Testis (tissue), 3 donors: Measurements from ENCODE around the gene POU6F2. TPM values are rescaled to one million over a fixed set of nuclear protein-coding genes. Genes with fewer than 3 reads are reported as not detected.
"Not testable (repeated sequence)": the region's sequence is repeated elsewhere in the genome, so short reads cannot be mapped to it uniquely, and the experiment has no call there.

ENCODE experiments used
- DNase-seq: peaks from one replicate; pipeline ENCODE4 v3.0.0-alpha.2; 2019
- H3K27ac ChIP-seq, 2 donors: fragments of 200-600 bp; sonication (generic); one replicate each; pipeline ENCODE4 v1.5.1; 2019
- H3K27me3 ChIP-seq: fragments of 200-600 bp; sonication (generic); one replicate; pipeline ENCODE4 v1.5.1; 2019
- H3K36me3 ChIP-seq: fragments of 200-600 bp; sonication (generic); one replicate; pipeline ENCODE4 v1.5.1; 2017; ENCODE audit warnings: low read depth; ENCODE audit errors: missing control alignments
- H3K4me1 ChIP-seq: fragments of 200-600 bp; sonication (generic); one replicate; pipeline ENCODE4 v1.5.1; 2019
- H3K4me3 ChIP-seq, 2 donors: fragments of 200-600 bp; sonication (generic); one replicate each; pipeline ENCODE4 v1.5.1; 2017 to 2019
- H3K9me3 ChIP-seq: fragments of 200-600 bp; sonication (generic); one replicate; pipeline ENCODE4 v1.5.1; 2017
- CTCF ChIP-seq, 3 experiments: fragments of 450-650 bp in 2 of 3; fragments of 200-600 bp in 1 of 3; sonication (generic) in 1 of 3; IDR thresholded peaks; one replicate each; pipeline ENCODE4 v1.5.1; 2016 to 2019; ENCODE audit warnings: antibody characterized with exemption in 3 of 3, mild to moderate bottlenecking in 2 of 3, moderate library complexity in 1 of 3
- POLR2A ChIP-seq: fragments of 450-650 bp; IDR thresholded peaks from one replicate; pipeline ENCODE4 v1.6.1; 2017; ENCODE audit warnings: antibody characterized with exemption, mild to moderate bottlenecking, moderate library complexity
- WGBS, 2 donors: methylation state at CpG; one replicate each; pipeline ENCODE4 v1.1.5; 2018; 5-methylcytosine and 5-hydroxymethylcytosine counted together
- intact Hi-C: fragments of 100-400 bp; cut with DNase I; formaldehyde crosslinking; loops from one replicate; pipeline ENCODE4 v1.15.1; 2023; ENCODE audit warnings: low total_unique reads
- polyA plus RNA-seq: library from polyadenylated mRNA; stranded (reverse); fragments of 350-450 nt; fragmentation: Illumina TruSeq; extraction: RNeasy Lipid Tissue Mini Kit (QIAGEN cat#74804); gene quantifications from one replicate; pipeline ENCODE4 v1.2.3, GENCODE V29; 2014; ENCODE audit warnings: low read depth, low replicate concordance; ENCODE audit not compliant: insufficient read depth
- total RNA-seq, 2 donors: library from RNA; depleted of rRNA; stranded (reverse); fragments of >200 nt; gene quantifications; one replicate each; pipeline ENCODE4 v1.2.3, GENCODE V29; 2016

Gene POU6F2
- total and polyA plus RNA-seq, 3 donors from 2014 or later = 1.3 to 3.4 (median 1.7) TPM

- TF ChIP-seq CTCF (IDR thresholded peaks at IDR 0.05) = no peak
- WGBS, 2 donors = 89 to 94% methylated on average over 2 of the region's 2 CpGs
- H3K4me3 ChIP-seq = no peak overlapping the region
Measured at GRCh38 chr7:39367943-39368342, 390.2 kb downstream of the POU6F2 start.

GRCh38 chr7:39372383-39372782, 394.7 kb downstream of the POU6F2 start:
- H3K4me3 ChIP-seq = no peak overlapping the region
- no peaks in the 10 kb centered on the region for H3K36me3 ChIP-seq
- H3K27ac ChIP-seq = no peak overlapping the region
- WGBS, 2 donors = 93% methylated on average over 1 of the region's 1 CpG
- TF ChIP-seq POLR2A (no peak), CTCF (IDR thresholded peaks at IDR 0.05) (no peak)
- H3K9me3 ChIP-seq = no peaks in the 10 kb centered on the region
- H3K27me3 ChIP-seq = no peaks in the 10 kb centered on the region
- intact Hi-C loops = no loop called here
- DNase-seq = no peak
- no peaks in the 10 kb centered on the region for H3K4me1 ChIP-seq

More at GRCh38 chr7:39367943-39368342, 390.2 kb downstream of the POU6F2 start:
- Histone ChIP-seq H3K9me3 (no peaks in the 10 kb centered on the region), H3K27me3 (no peaks in the 10 kb centered on the region), H3K4me1 (no peaks in the 10 kb centered on the region), H3K27ac (no peak overlapping the region), H3K36me3 (no peaks in the 10 kb centered on the region)
- DNase-seq = no peak
- intact Hi-C loops = no loop called here

- 57 to 78% methylated on average over 5 of the region's 5 CpGs for WGBS, 2 donors
- Histone ChIP-seq H3K4me1 (no peaks in the 10 kb centered on the region), H3K4me3 (no peak overlapping the region), H3K36me3 (no peaks in the 10 kb centered on the region), H3K9me3 (no peaks in the 10 kb centered on the region), H3K27ac (no peak overlapping the region), H3K27me3 (no peaks in the 10 kb centered on the region)
- intact Hi-C loops = no loop called here
- DNase-seq = no peak
- no peak for TF ChIP-seq CTCF (IDR thresholded peaks at IDR 0.05)
- no peak for TF ChIP-seq POLR2A
Measured at GRCh38 chr7:39374436-39375040, 396.8 kb downstream of the POU6F2 start.

- intact Hi-C loops = no loop called here
- WGBS, 2 donors = 68 to 74% methylated on average over 9 of the region's 9 CpGs
- TF ChIP-seq POLR2A (no peak), CTCF (IDR thresholded peaks at IDR 0.05) (no peak)
- Histone ChIP-seq H3K9me3 (no peaks in the 10 kb centered on the region), H3K4me3 (no peak overlapping the region), H3K27me3 (no peaks in the 10 kb centered on the region), H3K4me1 (no peaks in the 10 kb centered on the region), H3K36me3 (no peaks in the 10 kb centered on the region), H3K27ac (no peak overlapping the region)
- DNase-seq = no peak
Measured at GRCh38 chr7:39375047-39375873, 397.6 kb downstream of the POU6F2 start.

- no peaks in the 10 kb centered on the region for H3K4me1 ChIP-seq
- H3K9me3 ChIP-seq = no peaks in the 10 kb centered on the region
- H3K36me3 ChIP-seq = no peaks in the 10 kb centered on the region
- no peak for TF ChIP-seq POLR2A
- TF ChIP-seq CTCF (IDR thresholded peaks at IDR 0.05) = no peak
- H3K27ac ChIP-seq = no peak overlapping the region
- H3K4me3 ChIP-seq = no peak overlapping the region
- intact Hi-C loops = no loop called here
- H3K27me3 ChIP-seq = no peaks in the 10 kb centered on the region
- DNase-seq = no peak
Measured at GRCh38 chr7:39375874-39376190, 398.1 kb downstream of the POU6F2 start.

- intact Hi-C loops, H3K27me3 ChIP-seq, DNase-seq, H3K9me3 ChIP-seq, H3K27ac ChIP-seq, H3K4me1 ChIP-seq, H3K4me3 ChIP-seq, H3K36me3 ChIP-seq: not testable (repeated sequence)
- 91 to 97% methylated on average over 5 of the region's 5 CpGs for WGBS, 2 donors
Measured at GRCh38 chr7:39376881-39377280, 399.2 kb downstream of the POU6F2 start.
